Activated T-cell treated with anti-CD3 and anti-CD28 coated beads for 24 hours (primary cell): ENCODE measurements around the gene CACNA1I.
"Not testable (repeated sequence)": the region's sequence is repeated elsewhere in the genome, so short reads cannot be mapped to it uniquely, and the experiment has no call there.

ENCODE experiments used
- DNase-seq: peaks from one replicate; pipeline ENCODE4 v3.0.0-alpha.2; 2020; ENCODE audit warnings: low read depth

CACNA1I gene

GRCh38 chr22:39721206-39722031 is 150.9 kb downstream of the CACNA1I start:
- no peak for DNase-seq

GRCh38 chr22:39722032-39722325 is 151.4 kb downstream of the CACNA1I start:
- no peak for DNase-seq

- no peak for DNase-seq
Measured at GRCh38 chr22:39722501-39722900, 151.9 kb downstream of the CACNA1I start.

- DNase-seq = no peak
Measured at GRCh38 chr22:39723463-39723862, 152.9 kb downstream of the CACNA1I start.

- DNase-seq = no peak
Measured at GRCh38 chr22:39723899-39724351, 153.4 kb downstream of the CACNA1I start.

- DNase-seq = no peak
Measured at GRCh38 chr22:39724390-39724789, 153.8 kb downstream of the CACNA1I start.

- DNase-seq = no peak
Measured at GRCh38 chr22:39724857-39725256, 154.3 kb downstream of the CACNA1I start.

- DNase-seq = no peak
Measured at GRCh38 chr22:39725351-39726035, 154.9 kb downstream of the CACNA1I start.

- DNase-seq = no peak
Measured at GRCh38 chr22:39727541-39727940, 157.0 kb downstream of the CACNA1I start.

- no peak for DNase-seq
Measured at GRCh38 chr22:39728236-39728860, 157.8 kb downstream of the CACNA1I start.

- no peak for DNase-seq
Measured at GRCh38 chr22:39729141-39729934, 158.8 kb downstream of the CACNA1I start.

- no peak for DNase-seq
Measured at GRCh38 chr22:39731481-39731880, 160.9 kb downstream of the CACNA1I start.

GRCh38 chr22:39731881-39732555 is 161.5 kb downstream of the CACNA1I start:
- DNase-seq = no peak

GRCh38 chr22:39732625-39733024 is 162.1 kb downstream of the CACNA1I start:
- no peak for DNase-seq

GRCh38 chr22:39733191-39733590 is 162.6 kb downstream of the CACNA1I start:
- DNase-seq = no peak

GRCh38 chr22:39734046-39734445 is 163.5 kb downstream of the CACNA1I start:
- not testable (repeated sequence) for DNase-seq

GRCh38 chr22:39734866-39735265 is 164.3 kb downstream of the CACNA1I start:
- no peak for DNase-seq

- DNase-seq = no peak
Measured at GRCh38 chr22:39735776-39736175, 165.2 kb downstream of the CACNA1I start.

GRCh38 chr22:39738746-39739145 is 168.2 kb downstream of the CACNA1I start:
- DNase-seq = no peak
